ENCODE measurements around the gene WSB1.

Gene WSB1

GRCh38 chr17:27339836-27340550, 46.1 kb downstream of the WSB1 start:
- no peak for DNase-seq

- no peak for DNase-seq
These were observed 46.7 kb downstream of the WSB1 start for GRCh38 chr17:27340575-27340974.

- no peak for DNase-seq
These were observed 47.1 kb downstream of the WSB1 start for GRCh38 chr17:27341041-27341471.

- DNase-seq = no peak
These were observed 48.1 kb downstream of the WSB1 start for GRCh38 chr17:27342059-27342458.

- no peak for DNase-seq
These were observed 49.4 kb downstream of the WSB1 start for GRCh38 chr17:27343294-27343693.

- no peak for DNase-seq
These were observed 50.2 kb downstream of the WSB1 start for GRCh38 chr17:27343977-27344607.

GRCh38 chr17:27345141-27345904, 51.4 kb downstream of the WSB1 start:
- no peak for DNase-seq

GRCh38 chr17:27346228-27346899, 52.5 kb downstream of the WSB1 start:
- no peak for DNase-seq

- DNase-seq = no peak
These were observed 54.3 kb downstream of the WSB1 start for GRCh38 chr17:27348196-27348595.

- DNase-seq = no peak
These were observed 55.7 kb downstream of the WSB1 start for GRCh38 chr17:27349540-27350021.

GRCh38 chr17:27351759-27352158, 57.8 kb downstream of the WSB1 start:
- no peak for DNase-seq

GRCh38 chr17:27352448-27353032, 58.6 kb downstream of the WSB1 start:
- no peak for DNase-seq

GRCh38 chr17:27353033-27353460, 59.1 kb downstream of the WSB1 start:
- no peak for DNase-seq

GRCh38 chr17:27353461-27354050, 59.6 kb downstream of the WSB1 start:
- peak; percentile 95 for DNase-seq

- no peak for DNase-seq
These were observed 60.2 kb downstream of the WSB1 start for GRCh38 chr17:27354051-27354490.

GRCh38 chr17:27354491-27355081, 60.7 kb downstream of the WSB1 start:
- no peak for DNase-seq

GRCh38 chr17:27355419-27355818, 61.5 kb downstream of the WSB1 start:
- DNase-seq = no peak

- DNase-seq = no peak
These were observed 62.3 kb downstream of the WSB1 start for GRCh38 chr17:27356091-27356705.

GRCh38 chr17:27357236-27357635, 63.3 kb downstream of the WSB1 start:
- DNase-seq = no peak

- no peak for DNase-seq
These were observed 66.6 kb downstream of the WSB1 start for GRCh38 chr17:27360507-27360906.

GRCh38 chr17:27361695-27362094, 67.8 kb downstream of the WSB1 start:
- no peak for DNase-seq

Measured in activated CD8-positive, alpha-beta memory T cell treated with anti-CD3 and anti-CD28 coated beads, Interleukin-2, amount 50 U/mL, for 48 hours (primary cell).